T-helper 2 cell (primary cell): ENCODE results near the gene RBM47.
"Not testable (repeated sequence)": the region's sequence is repeated elsewhere in the genome, so short reads cannot be mapped to it uniquely, and the experiment has no call there.

ENCODE experiments used
- DNase-seq, 5 experiments: peaks; one replicate each; pipeline versions ENCODE4 v3.0.0 to v3.0.0-alpha.2; 2012 to 2022

The RBM47 gene

GRCh38 chr4:40403081-40403480, 226.6 kb downstream of the RBM47 start:
- DNase-seq = no peak

GRCh38 chr4:40402556-40402955, 227.1 kb downstream of the RBM47 start:
- no peak for DNase-seq

- DNase-seq = no peak
These were observed 228.0 kb downstream of the RBM47 start for GRCh38 chr4:40401631-40402030.

GRCh38 chr4:40401096-40401495, 228.6 kb downstream of the RBM47 start:
- no peak for DNase-seq

GRCh38 chr4:40399578-40399977, 230.1 kb downstream of the RBM47 start:
- DNase-seq = no peak

GRCh38 chr4:40395908-40396793, 233.5 kb downstream of the RBM47 start:
- no peak for DNase-seq

- no peak for DNase-seq
These were observed 234.3 kb downstream of the RBM47 start for GRCh38 chr4:40395166-40395900.

- DNase-seq = no peak
These were observed 235.4 kb downstream of the RBM47 start for GRCh38 chr4:40394236-40394635.

- DNase-seq = not testable (repeated sequence)
These were observed 237.4 kb downstream of the RBM47 start for GRCh38 chr4:40392241-40392640.

GRCh38 chr4:40389986-40390385, 239.7 kb downstream of the RBM47 start:
- no peak for DNase-seq

GRCh38 chr4:40388239-40388638, 241.4 kb downstream of the RBM47 start:
- no peak for DNase-seq

- DNase-seq = no peak
These were observed 249.0 kb downstream of the RBM47 start for GRCh38 chr4:40380647-40381046.

- no peak for DNase-seq
These were observed 250.4 kb downstream of the RBM47 start for GRCh38 chr4:40379248-40379647.

- DNase-seq = no peak
These were observed 251.0 kb downstream of the RBM47 start for GRCh38 chr4:40378619-40379018.

- no peak for DNase-seq
These were observed 251.9 kb downstream of the RBM47 start for GRCh38 chr4:40377512-40378365.

- DNase-seq = no peak
These were observed 254.0 kb downstream of the RBM47 start for GRCh38 chr4:40375620-40376019.

GRCh38 chr4:40375095-40375494, 254.6 kb downstream of the RBM47 start:
- no peak for DNase-seq

- DNase-seq = no peak
These were observed 256.0 kb downstream of the RBM47 start for GRCh38 chr4:40373636-40374035.
